Lower leg skin (tissue), 3 donors: ENCODE data around the gene CREB5.

Experiments used
- CTCF ChIP-seq, 3 donors: fragments of 450-650 bp; IDR thresholded peaks; one replicate each; pipeline ENCODE4 v1.5.1; 2016; ENCODE audit warnings: antibody characterized with exemption in 3 of 3, mild to moderate bottlenecking in 3 of 3, moderate library complexity in 2 of 3
- POLR2A ChIP-seq, 2 donors: fragments of 450-650 bp; IDR thresholded peaks; one replicate each; pipeline ENCODE4 v1.6.1; 2016 to 2017; ENCODE audit warnings: antibody characterized with exemption in 2 of 2, mild to moderate bottlenecking in 1 of 2, moderate library complexity in 1 of 2

GRCh38 chr7:28767356-28767755 lies 355.0 kb downstream of the CREB5 start:
- TF ChIP-seq POLR2A (IDR thresholded peaks at IDR 0.05) (no peak), CTCF (IDR thresholded peaks at IDR 0.05) (no peak)
